HEK293 (cell line): Measurements from ENCODE around the gene MRNIP.

Experiments
- CTCF ChIA-PET: fragments of 350-600 bp; formaldehyde crosslinking; extraction: SDS; loops from one replicate; lab custom pipeline; 2021; ENCODE audit warnings: antibody characterized with exemption; lab: Yijun Ruan, JAX
- POLR2A ChIA-PET: fragments of 300-600 bp; formaldehyde crosslinking; extraction: SDS; loops from one replicate; lab custom pipeline; 2020; ENCODE audit warnings: antibody characterized with exemption, inconsistent platforms; lab: Yijun Ruan, JAX
- H3K27ac ChIP-seq: fragments of 200-500 bp; sonication (Bioruptor generic); 2 replicates; pipeline ENCODE4 v1.5.1; 2014; ENCODE audit warnings: low read depth, low read length, control low read depth, inconsistent platforms; ENCODE audit errors: extremely low read depth
- H3K36me3 ChIP-seq, 2 experiments: fragments of 200-500 bp in 1 of 2; sonication (Bioruptor generic) in 1 of 2; 1 replicate in 1 of 2; 2 replicates in 1 of 2; pipeline ENCODE4 v1.5.1; 2014 to 2017; ENCODE audit warnings: inconsistent platforms in 2 of 2, low read length in 2 of 2; ENCODE audit not compliant: control insufficient read depth in 2 of 2, insufficient read depth in 1 of 2
- H3K4me1 ChIP-seq: fragments of 200-500 bp; sonication (Bioruptor generic); 2 replicates; pipeline ENCODE4 v1.5.1; 2014; ENCODE audit warnings: mild to moderate bottlenecking, low read length, inconsistent platforms; ENCODE audit not compliant: control insufficient read depth, insufficient read depth
- H3K4me3 ChIP-seq: 2 replicates; pipeline ENCODE4 v1.5.1; 2011; ENCODE audit warnings: low read depth, mild to moderate bottlenecking, control low read depth, low read length, moderate library complexity
- H3K9me3 ChIP-seq: fragments of 200-500 bp; sonication (Bioruptor generic); 2 replicates; pipeline ENCODE4 v1.5.1; 2014; ENCODE audit warnings: low read depth, low read length, inconsistent platforms; ENCODE audit not compliant: control insufficient read depth, insufficient read depth
- BCL6B ChIP-seq: fragments of 450-650 bp; formaldehyde crosslinking; IDR thresholded peaks from 2 replicates; pipeline ENCODE4 v1.5.1; 2017; ENCODE audit warnings: missing biosample characterization, missing genetic modification characterization
- GLIS1 ChIP-seq: fragments of 450-650 bp; formaldehyde crosslinking; IDR thresholded peaks from 2 replicates; pipeline ENCODE4 v1.5.1; 2016; ENCODE audit warnings: missing biosample characterization, missing genetic modification characterization
- IKZF3 ChIP-seq: fragments of 450-650 bp; IDR thresholded peaks from 2 replicates; pipeline ENCODE4 v1.5.0; 2018; ENCODE audit warnings: missing biosample characterization, mild to moderate bottlenecking, missing genetic modification characterization, moderate library complexity
- MZF1 ChIP-seq: fragments of 450-650 bp; formaldehyde crosslinking; IDR thresholded peaks from 2 replicates; pipeline ENCODE4 v1.5.1; 2017; ENCODE audit warnings: missing biosample characterization, missing genetic modification characterization, borderline replicate concordance
- PRDM1 ChIP-seq: fragments of 450-650 bp; formaldehyde crosslinking; IDR thresholded peaks from 2 replicates; pipeline ENCODE4; 2016; ENCODE audit warnings: missing biosample characterization, missing genetic modification characterization
- YY2 ChIP-seq: fragments of 450-650 bp; formaldehyde crosslinking; IDR thresholded peaks from 2 replicates; pipeline ENCODE4 v1.5.1; 2016; ENCODE audit warnings: missing biosample characterization, missing genetic modification characterization
- ZBTB44 ChIP-seq: fragments of 450-650 bp; IDR thresholded peaks from 2 replicates; pipeline ENCODE4 v1.5.1; 2018; ENCODE audit warnings: missing biosample characterization, mild to moderate bottlenecking, missing genetic modification characterization
- ZBTB8A ChIP-seq: fragments of 450-650 bp; formaldehyde crosslinking; IDR thresholded peaks from 2 replicates; pipeline ENCODE4 v1.5.1; 2016; ENCODE audit warnings: missing biosample characterization, missing genetic modification characterization
- ZNF121 ChIP-seq: fragments of 450-650 bp; formaldehyde crosslinking; IDR thresholded peaks from 2 replicates; pipeline ENCODE4 v1.5.1; 2016; ENCODE audit warnings: missing biosample characterization, missing genetic modification characterization
- ZNF155 ChIP-seq: fragments of 450-650 bp; formaldehyde crosslinking; IDR thresholded peaks from 2 replicates; pipeline ENCODE4 v1.5.1; 2016; ENCODE audit warnings: missing biosample characterization, missing genetic modification characterization
- ZNF169 ChIP-seq: fragments of 450-650 bp; formaldehyde crosslinking; IDR thresholded peaks from 2 replicates; pipeline ENCODE4 v1.5.1; 2016; ENCODE audit warnings: missing biosample characterization, missing genetic modification characterization
- ZNF274 ChIP-seq, 2 experiments: fragments of 200-500 bp in 1 of 2; fragments of 450-650 bp in 1 of 2; sonication (Bioruptor generic) in 1 of 2; formaldehyde crosslinking in 1 of 2; IDR thresholded peaks; 2 replicates each; pipeline versions ENCODE4 v1.5.1 to v1.6.1; 2014 to 2016; ENCODE audit warnings: borderline replicate concordance in 1 of 2, inconsistent platforms in 1 of 2, low read length in 1 of 2, missing biosample characterization in 1 of 2, missing genetic modification characterization in 1 of 2
- ZNF391 ChIP-seq: fragments of 450-650 bp; formaldehyde crosslinking; IDR thresholded peaks from 2 replicates; pipeline ENCODE4 v1.5.1; 2016; ENCODE audit warnings: low read depth, missing biosample characterization, missing genetic modification characterization, borderline replicate concordance
- ZNF394 ChIP-seq: fragments of 450-650 bp; formaldehyde crosslinking; IDR thresholded peaks from 2 replicates; pipeline ENCODE4 v1.5.1; 2016; ENCODE audit warnings: missing biosample characterization, missing genetic modification characterization, mild to moderate bottlenecking, moderate library complexity, borderline replicate concordance
- ZNF398 ChIP-seq: fragments of 450-650 bp; formaldehyde crosslinking; IDR thresholded peaks from 2 replicates; pipeline ENCODE4 v1.5.1; 2017; ENCODE audit warnings: missing biosample characterization, missing genetic modification characterization
- ZNF521 ChIP-seq: fragments of 450-650 bp; formaldehyde crosslinking; IDR thresholded peaks from 2 replicates; pipeline ENCODE4 v1.5.1; 2017; ENCODE audit warnings: missing biosample characterization, mild to moderate bottlenecking, missing genetic modification characterization
- ZNF529 ChIP-seq: fragments of 450-650 bp; formaldehyde crosslinking; IDR thresholded peaks from 2 replicates; pipeline ENCODE4 v1.5.1; 2017; ENCODE audit warnings: missing genetic modification characterization, missing biosample characterization; ENCODE audit not compliant: insufficient replicate concordance
- ZNF558 ChIP-seq: fragments of 450-650 bp; formaldehyde crosslinking; IDR thresholded peaks from 2 replicates; pipeline ENCODE4 v1.5.1; 2016; ENCODE audit warnings: missing biosample characterization, missing genetic modification characterization
- ZNF626 ChIP-seq: fragments of 450-650 bp; sonication (Bioruptor Pico); formaldehyde crosslinking; IDR thresholded peaks from 2 replicates; pipeline ENCODE4 v1.5.1; 2018; ENCODE audit warnings: missing biosample characterization, missing genetic modification characterization, inconsistent platforms
- ZNF629 ChIP-seq: fragments of 450-650 bp; formaldehyde crosslinking; IDR thresholded peaks from 2 replicates; pipeline ENCODE4 v1.5.1; 2017; ENCODE audit warnings: missing biosample characterization, missing genetic modification characterization
- ZNF785 ChIP-seq: fragments of 450-650 bp; formaldehyde crosslinking; IDR thresholded peaks from 2 replicates; pipeline ENCODE4 v1.5.1; 2016; ENCODE audit warnings: missing biosample characterization, missing genetic modification characterization

MRNIP gene

GRCh38 chr5:179833056-179833708 lies 25.4 kb downstream of the MRNIP start (continued):
- no peak for TF ChIP-seq ZNF626 (tag by site-specific recombination)

GRCh38 chr5:179832039-179832745 lies 26.4 kb downstream of the MRNIP start:
- H3K4me1 ChIP-seq = no peaks in the 10 kb centered on the region
- no peaks in the 10 kb centered on the region for H3K9me3 ChIP-seq
- ChIA-PET CTCF (no interaction called here), POLR2A (interaction anchor here (0.8 kb wide), 2 partner anchors 10 to 12 kb away, joined by 3 to 4 read pairs; partner anchors contain the start of gene SQSTM1)
- peak overlapping the region; percentile 37; the same call in 1 of the 2 replicates for H3K27ac ChIP-seq
- no peak overlapping the region for H3K4me3 ChIP-seq
- peaks cover 32 to 89% of the 10 kb centered on the region in 2 experiments for H3K36me3 ChIP-seq
- TF ChIP-seq ZNF521 (tag by site-specific recombination) = no peak
- no peak for TF ChIP-seq ZBTB8A (tag by site-specific recombination)
- no peak for TF ChIP-seq ZNF391 (tag by site-specific recombination)
- TF ChIP-seq IKZF3 (tag by site-specific recombination) = no peak
- no peak for TF ChIP-seq ZNF394 (tag by site-specific recombination)
- no peak for TF ChIP-seq ZNF529
- no peak for TF ChIP-seq ZNF121 (tag by site-specific recombination)
- TF ChIP-seq PRDM1 (tag by site-specific recombination) = no peak
- TF ChIP-seq MZF1 (tag by site-specific recombination) = no peak
- no peak for TF ChIP-seq ZNF274 (IDR thresholded peaks at IDR 0.05; ENCODE audit: low read length)
- no peak for TF ChIP-seq ZNF274 (tag by site-specific recombination; IDR thresholded peaks at IDR 0.05; ENCODE audit: borderline replicate concordance)
- no peak for TF ChIP-seq ZNF398 (tag by site-specific recombination)
- TF ChIP-seq YY2 (tag by site-specific recombination) = no peak
- TF ChIP-seq ZNF558 (tag by site-specific recombination) = no peak
- no peak for TF ChIP-seq ZBTB44
- TF ChIP-seq ZNF155 (tag by site-specific recombination) = no peak
- TF ChIP-seq ZNF169 (tag by site-specific recombination) = no peak
- no peak for TF ChIP-seq GLIS1 (tag by site-specific recombination)

- POLR2A ChIA-PET = interaction anchor here (1.1 to 1.3 kb wide), 2 partner anchors 9 kb away, joined by 4 to 8 read pairs; no protein-coding TSS in a partner anchor
- H3K4me1 ChIP-seq = no peaks in the 10 kb centered on the region
Observed at GRCh38 chr5:179830818-179831468, 27.7 kb downstream of the MRNIP start.

More at GRCh38 chr5:179830818-179831468, 27.7 kb downstream of the MRNIP start:
- Histone ChIP-seq H3K27ac (no peak overlapping the region), H3K36me3 (peaks cover 43 to 89% of the 10 kb centered on the region in 2 experiments), H3K9me3 (no peaks in the 10 kb centered on the region), H3K4me3 (no peak overlapping the region)
- TF ChIP-seq ZNF785 (tag by site-specific recombination) (no peak), BCL6B (tag by site-specific recombination) (no peak), ZNF629 (tag by site-specific recombination) (no peak)
- CTCF ChIA-PET = no interaction called here
